Spleen (tissue), 7 donors: ENCODE results near the gene NAGLU.

ENCODE experiments used
- POLR2A ChIP-seq, 3 donors: fragments of 450-650 bp; IDR thresholded peaks; one replicate each; pipeline ENCODE4 v1.5.1; 2017; ENCODE audit warnings: antibody characterized with exemption in 3 of 3, mild to moderate bottlenecking in 1 of 3
- TF ChIP-seq, protein P1 (sequence below), 11 experiments: fragments of 200-600 bp in 7 of 11; fragments of 450-650 bp in 4 of 11; sonication (generic) in 4 of 11; IDR thresholded peaks in 8 of 11; conservative IDR thresholded peaks in 3 of 11; 1 replicate in 7 of 11; 2 replicates in 4 of 11; pipeline versions ENCODE4 v1.4.0 to v1.8.0; 2016 to 2021; ENCODE audit warnings: antibody characterized with exemption in 11 of 11, inconsistent platforms in 4 of 11, mild to moderate bottlenecking in 1 of 11
- donor health status: DM: no; HTN: no; CAD: no; lungs with moderate emphysema.
- donor health status: DM: no; HTN: no; CAD: no.
- donor health status: DM: no; HTN: no; CAD: no.

DNA sequence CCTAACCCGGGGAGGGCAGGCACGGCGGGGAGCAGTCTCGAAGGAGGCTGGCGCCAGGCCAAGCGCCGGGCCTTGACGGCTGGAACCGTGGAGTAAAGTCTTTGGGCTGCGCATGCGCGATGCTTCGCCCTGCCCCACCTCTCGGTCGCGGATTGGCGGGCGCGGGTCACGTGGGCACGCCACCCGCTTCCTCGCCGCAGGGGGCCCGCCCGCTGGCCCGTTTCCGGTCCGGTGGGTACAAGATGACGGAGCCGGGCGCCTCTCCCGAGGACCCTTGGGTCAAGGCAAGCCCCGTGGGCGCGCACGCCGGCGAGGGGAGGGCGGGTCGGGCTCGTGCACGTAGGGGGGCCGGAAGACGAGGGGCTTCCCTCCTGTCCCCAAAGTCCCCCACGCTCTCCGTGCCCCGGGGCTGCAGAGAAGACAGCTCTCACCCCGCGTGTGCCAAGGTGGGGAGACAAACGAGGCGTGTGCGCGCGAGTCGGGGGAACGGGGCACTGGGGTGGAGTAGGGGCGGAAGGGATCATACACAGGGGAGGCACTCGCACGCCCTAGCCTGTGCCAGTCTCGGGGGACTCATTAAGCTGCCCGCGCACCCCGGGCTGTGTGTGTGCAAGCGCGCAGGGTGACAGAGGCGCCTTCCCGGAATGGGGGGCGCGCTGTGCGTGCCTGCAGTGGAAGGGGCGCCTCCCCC lies 31.0 kb downstream of the NAGLU start, which contains the start of gene MLX:
- TF ChIP-seq, protein P1, sequence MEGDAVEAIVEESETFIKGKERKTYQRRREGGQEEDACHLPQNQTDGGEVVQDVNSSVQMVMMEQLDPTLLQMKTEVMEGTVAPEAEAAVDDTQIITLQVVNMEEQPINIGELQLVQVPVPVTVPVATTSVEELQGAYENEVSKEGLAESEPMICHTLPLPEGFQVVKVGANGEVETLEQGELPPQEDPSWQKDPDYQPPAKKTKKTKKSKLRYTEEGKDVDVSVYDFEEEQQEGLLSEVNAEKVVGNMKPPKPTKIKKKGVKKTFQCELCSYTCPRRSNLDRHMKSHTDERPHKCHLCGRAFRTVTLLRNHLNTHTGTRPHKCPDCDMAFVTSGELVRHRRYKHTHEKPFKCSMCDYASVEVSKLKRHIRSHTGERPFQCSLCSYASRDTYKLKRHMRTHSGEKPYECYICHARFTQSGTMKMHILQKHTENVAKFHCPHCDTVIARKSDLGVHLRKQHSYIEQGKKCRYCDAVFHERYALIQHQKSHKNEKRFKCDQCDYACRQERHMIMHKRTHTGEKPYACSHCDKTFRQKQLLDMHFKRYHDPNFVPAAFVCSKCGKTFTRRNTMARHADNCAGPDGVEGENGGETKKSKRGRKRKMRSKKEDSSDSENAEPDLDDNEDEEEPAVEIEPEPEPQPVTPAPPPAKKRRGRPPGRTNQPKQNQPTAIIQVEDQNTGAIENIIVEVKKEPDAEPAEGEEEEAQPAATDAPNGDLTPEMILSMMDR (IDR thresholded peaks at IDR 0.05 in 8 of 11, conservative IDR thresholded peaks at IDR 0.05 in 3 of 11) = peak in 1 of 11 experiments; percentile 20
- TF ChIP-seq POLR2A (IDR thresholded peaks at IDR 0.05) = peak in 1 of 3 donors; percentile 24
